ENCODE results near the gene ZBTB20. TPM values are rescaled to one million over a fixed set of nuclear protein-coding genes. Genes with fewer than 3 reads are reported as not detected.

Gene ZBTB20
- polyA plus RNA-seq, 3 donors = 1.3 to 3.2 (median 2.0) TPM

- Histone ChIP-seq H4K20me1 (ENCODE audit: insufficient read depth, low read length) (no peaks in the 10 kb centered on the region), H3K9me3 (replicated peaks in 1 of 2; ENCODE audit: control insufficient read depth in 1 of 2, insufficient read depth in 1 of 2, low read length in 2 of 2) (no peaks in the 10 kb centered on the region), H2AFZ (ENCODE audit: insufficient read depth, low read depth, low read length, poor library complexity, severe bottlenecking) (no peak overlapping the region), H3K9ac (ENCODE audit: insufficient read depth, low read length, poor library complexity, severe bottlenecking) (peak overlapping the region; percentile 47), H3K4me2 (replicated peaks; ENCODE audit: extremely low read depth, low read length, poor library complexity, severe bottlenecking) (peak overlapping the region; percentile 19), H3K4me1 (ENCODE audit: control insufficient read depth in 1 of 2, insufficient read depth in 2 of 2, low read length in 2 of 2) (peaks cover 11 to 17% of the 10 kb centered on the region in 2 donors), H3K4me3 (replicated peaks in 1 of 3; ENCODE audit: low read depth in 2 of 3, low read length in 3 of 3) (no peak overlapping the region), H3K79me2 (ENCODE audit: insufficient read depth, low read length) (no peaks in the 10 kb centered on the region), H3K27ac (ENCODE audit: low read depth in 1 of 2, low read length in 2 of 2) (no peak overlapping the region), H3K36me3 (replicated peaks in 1 of 2; ENCODE audit: control insufficient read depth in 1 of 2, insufficient read depth in 2 of 2, low read length in 2 of 2) (no peaks in the 10 kb centered on the region), H3K27me3 (ENCODE audit: control insufficient read depth in 2 of 2, insufficient read depth in 2 of 2, low read length in 2 of 2) (no peaks in the 10 kb centered on the region)
- H3K4me1 Mint-ChIP-seq = peaks cover 24% of the 10 kb centered on the region
- WGBS (ENCODE audit: insufficient coverage) = no CpG with 5 or more reads among the region's 2 CpGs
- H3K9me3 Mint-ChIP-seq = peaks cover 0 to 6% (median 0%) of the 10 kb centered on the region in 7 donors
- DNase-seq = no peak
- peaks cover 3 to 10% of the 10 kb centered on the region in 2 donors for H3K36me3 Mint-ChIP-seq
- H3K4me3 Mint-ChIP-seq = no peak overlapping the region
- intact Hi-C loops (cut with micrococcal nuclease) = no loop called here
- H3K27ac Mint-ChIP-seq = no peak overlapping the region
- no peak for TF ChIP-seq CTCF (IDR thresholded peaks at IDR 0.05)
- peaks cover 0 to 1% (median 0%) of the 10 kb centered on the region in 3 donors for H3K27me3 Mint-ChIP-seq (ENCODE audit: low read depth in 3 of 3)
Observed at GRCh38 chr3:115100806-115101205, 46.3 kb downstream of the ZBTB20 start.

- peak overlapping the region; percentile 19 for H3K4me2 ChIP-seq (replicated peaks; ENCODE audit: extremely low read depth, low read length, poor library complexity, severe bottlenecking)
- no peaks in the 10 kb centered on the region for H3K79me2 ChIP-seq (ENCODE audit: insufficient read depth, low read length)
- no peaks in the 10 kb centered on the region for H3K9me3 ChIP-seq (replicated peaks in 1 of 2; ENCODE audit: control insufficient read depth in 1 of 2, insufficient read depth in 1 of 2, low read length in 2 of 2)
- peak overlapping the region; percentile 47 for H3K9ac ChIP-seq (ENCODE audit: insufficient read depth, low read length, poor library complexity, severe bottlenecking)
- Mint-ChIP-seq H3K4me1 (peaks cover 24% of the 10 kb centered on the region), H3K9me3 (peaks cover 0 to 6% (median 0%) of the 10 kb centered on the region in 7 donors), H3K36me3 (peaks cover 3 to 10% of the 10 kb centered on the region in 2 donors), H3K27me3 (ENCODE audit: low read depth in 3 of 3) (peaks cover 0 to 1% (median 0%) of the 10 kb centered on the region in 3 donors), H3K27ac (peak overlapping the region in 6 of 7 donors; percentile 20 to 85 (median 54)), H3K4me3 (peak overlapping the region; percentile 69 to 74)
- H3K4me3 ChIP-seq (replicated peaks in 1 of 3; ENCODE audit: low read depth in 2 of 3, low read length in 3 of 3) = peak overlapping the region in 1 of 3 experiments; percentile 36
- WGBS (ENCODE audit: insufficient coverage) = no CpG with 5 or more reads among the region's 5 CpGs
- intact Hi-C loops (cut with micrococcal nuclease) = no loop called here
- H3K27me3 ChIP-seq (ENCODE audit: control insufficient read depth in 2 of 2, insufficient read depth in 2 of 2, low read length in 2 of 2) = no peaks in the 10 kb centered on the region
- H3K4me1 ChIP-seq (ENCODE audit: control insufficient read depth in 1 of 2, insufficient read depth in 2 of 2, low read length in 2 of 2) = peaks cover 11 to 17% of the 10 kb centered on the region in 2 donors
- peak overlapping the region in 1 of 2 donors; percentile 66 for H3K27ac ChIP-seq (ENCODE audit: low read depth in 1 of 2, low read length in 2 of 2)
- no peaks in the 10 kb centered on the region for H3K36me3 ChIP-seq (replicated peaks in 1 of 2; ENCODE audit: control insufficient read depth in 1 of 2, insufficient read depth in 2 of 2, low read length in 2 of 2)
- H4K20me1 ChIP-seq (ENCODE audit: insufficient read depth, low read length) = no peaks in the 10 kb centered on the region
- H2AFZ ChIP-seq (ENCODE audit: insufficient read depth, low read depth, low read length, poor library complexity, severe bottlenecking) = no peak overlapping the region
- no peak for TF ChIP-seq CTCF (IDR thresholded peaks at IDR 0.05)
- no peak for DNase-seq
Observed at GRCh38 chr3:115099986-115100571, 47.0 kb downstream of the ZBTB20 start.

Data from CD14-positive monocyte (primary cell).